Ascending aorta (tissue), 2 donors: ENCODE data around the gene PCDHA6. TPM values are rescaled to one million over a fixed set of nuclear protein-coding genes. Genes with fewer than 3 reads are reported as not detected.
"Not testable (repeated sequence)": the region's sequence is repeated elsewhere in the genome, so short reads cannot be mapped to it uniquely, and the experiment has no call there.

Experiments used
- DNase-seq, 2 donors: peaks; one replicate each; pipeline ENCODE4 v3.0.0-alpha.2; 2019; ENCODE audit warnings: low spot score in 2 of 2
- H3K27ac ChIP-seq, 2 donors: fragments of 200-600 bp; sonication (generic); one replicate each; pipeline ENCODE4 v1.5.1; 2016 to 2017; ENCODE audit warnings: mild to moderate bottlenecking in 1 of 2
- H3K27me3 ChIP-seq: fragments of 200-600 bp; sonication (generic); one replicate; pipeline ENCODE4 v1.5.1; 2017
- H3K36me3 ChIP-seq, 2 donors: fragments of 200-600 bp; sonication (generic); one replicate each; pipeline ENCODE4 v1.5.1; 2016
- H3K4me1 ChIP-seq, 2 donors: fragments of 200-600 bp; sonication (generic); one replicate each; pipeline ENCODE4 v1.5.1; 2016 to 2017; ENCODE audit warnings: mild to moderate bottlenecking in 1 of 2
- H3K4me3 ChIP-seq, 2 donors: fragments of 200-600 bp; sonication (generic); one replicate each; pipeline ENCODE4 v1.5.1; 2016 to 2017; ENCODE audit warnings: mild to moderate bottlenecking in 1 of 2
- H3K9me3 ChIP-seq, 2 donors: fragments of 200-600 bp; sonication (generic); one replicate each; pipeline ENCODE4 v1.5.1; 2016
- intact Hi-C: fragments of 100-400 bp; cut with DNase I; formaldehyde crosslinking; loops from one replicate; pipeline ENCODE4 v1.15.1; 2023
- total RNA-seq: library from RNA; depleted of rRNA; stranded (reverse); fragments of >200 nt; gene quantifications from one replicate; pipeline ENCODE4 v1.1.0, GENCODE V29; 2016
- TF ChIP-seq, protein P1 (sequence below), 3 experiments: fragments of 200-600 bp in 2 of 3; fragments of 450-650 bp in 1 of 3; sonication (generic) in 2 of 3; IDR thresholded peaks; one replicate each; pipeline ENCODE4 v1.5.1; 2016 to 2019; ENCODE audit warnings: antibody characterized with exemption in 3 of 3, mild to moderate bottlenecking in 1 of 3, moderate library complexity in 1 of 3

Gene PCDHA6
- total RNA-seq, 1 donor from 2014 or later = not detected

DNA sequence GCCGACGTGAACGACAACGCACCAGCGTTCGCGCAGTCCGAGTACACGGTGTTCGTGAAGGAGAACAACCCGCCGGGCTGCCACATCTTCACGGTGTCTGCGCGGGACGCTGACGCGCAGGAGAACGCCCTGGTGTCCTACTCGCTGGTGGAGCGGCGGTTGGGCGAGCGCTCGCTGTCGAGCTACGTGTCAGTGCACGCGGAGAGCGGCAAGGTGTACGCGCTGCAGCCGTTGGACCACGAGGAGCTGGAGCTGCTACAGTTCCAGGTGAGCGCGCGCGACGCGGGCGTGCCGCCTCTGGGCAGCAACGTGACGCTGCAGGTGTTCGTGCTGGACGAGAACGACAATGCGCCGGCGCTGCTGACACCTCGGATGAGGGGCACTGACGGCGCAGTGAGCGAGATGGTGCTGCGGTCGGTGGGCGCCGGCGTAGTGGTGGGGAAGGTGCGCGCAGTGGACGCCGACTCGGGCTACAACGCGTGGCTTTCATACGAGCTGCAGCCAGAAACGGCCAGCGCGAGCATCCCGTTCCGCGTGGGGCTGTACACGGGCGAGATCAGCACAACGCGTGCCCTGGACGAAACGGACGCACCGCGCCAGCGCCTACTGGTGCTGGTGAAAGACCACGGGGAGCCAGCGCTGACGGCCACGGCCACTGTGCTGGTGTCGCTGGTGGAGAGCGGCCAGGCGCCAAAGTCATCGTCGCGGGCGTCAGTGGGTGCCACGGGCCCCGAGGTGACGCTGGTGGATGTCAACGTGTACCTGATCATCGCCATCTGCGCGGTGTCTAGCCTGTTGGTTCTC, 22.3 kb downstream of the PCDHA6 start:
- DNase-seq = not testable (repeated sequence)

DNA sequence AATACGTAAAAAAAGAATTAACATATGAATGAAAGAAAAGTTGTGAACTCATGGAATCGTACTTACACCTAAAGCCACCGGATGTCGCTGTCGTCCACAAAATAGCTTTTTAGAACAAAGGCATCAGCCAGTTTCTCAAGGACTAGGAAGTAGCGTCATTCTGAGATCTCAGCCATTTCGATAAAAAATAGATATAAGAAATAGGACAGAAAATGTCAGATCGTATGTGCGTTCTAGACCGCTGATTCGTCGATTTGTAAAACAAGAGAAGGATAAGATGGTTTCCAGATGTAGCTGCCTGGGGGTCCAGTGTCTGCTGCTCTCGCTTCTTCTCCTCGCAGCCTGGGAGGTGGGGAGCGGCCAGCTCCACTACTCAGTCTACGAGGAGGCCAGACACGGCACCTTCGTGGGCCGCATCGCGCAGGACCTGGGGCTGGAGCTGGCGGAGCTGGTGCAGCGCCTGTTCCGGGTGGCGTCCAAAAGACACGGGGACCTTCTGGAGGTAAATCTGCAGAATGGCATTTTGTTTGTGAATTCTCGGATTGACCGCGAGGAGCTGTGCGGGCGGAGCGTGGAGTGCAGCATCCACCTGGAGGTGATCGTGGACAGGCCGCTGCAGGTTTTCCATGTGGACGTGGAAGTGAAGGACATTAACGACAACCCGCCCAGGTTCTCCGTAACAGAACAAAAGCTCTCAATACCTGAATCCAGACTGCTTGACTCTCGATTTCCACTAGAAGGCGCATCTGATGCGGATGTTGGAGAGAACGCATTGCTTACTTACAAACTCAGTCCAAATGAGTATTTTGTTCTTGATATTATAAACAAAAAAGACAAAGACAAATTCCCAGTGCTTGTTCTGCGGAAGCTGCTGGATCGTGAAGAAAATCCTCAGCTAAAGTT, 28.3 kb downstream of the PCDHA6 start, which contains the start of gene PCDHA10:
TSS of gene PCDHA10 (plus strand) at position 126 of the 903 bp plus-strand sequence. CDS start at position 278, 152 bp downstream.
- H3K9me3 ChIP-seq = peaks cover 24 to 48% of the 10 kb centered on the region in 2 donors
- TF ChIP-seq, protein P1, sequence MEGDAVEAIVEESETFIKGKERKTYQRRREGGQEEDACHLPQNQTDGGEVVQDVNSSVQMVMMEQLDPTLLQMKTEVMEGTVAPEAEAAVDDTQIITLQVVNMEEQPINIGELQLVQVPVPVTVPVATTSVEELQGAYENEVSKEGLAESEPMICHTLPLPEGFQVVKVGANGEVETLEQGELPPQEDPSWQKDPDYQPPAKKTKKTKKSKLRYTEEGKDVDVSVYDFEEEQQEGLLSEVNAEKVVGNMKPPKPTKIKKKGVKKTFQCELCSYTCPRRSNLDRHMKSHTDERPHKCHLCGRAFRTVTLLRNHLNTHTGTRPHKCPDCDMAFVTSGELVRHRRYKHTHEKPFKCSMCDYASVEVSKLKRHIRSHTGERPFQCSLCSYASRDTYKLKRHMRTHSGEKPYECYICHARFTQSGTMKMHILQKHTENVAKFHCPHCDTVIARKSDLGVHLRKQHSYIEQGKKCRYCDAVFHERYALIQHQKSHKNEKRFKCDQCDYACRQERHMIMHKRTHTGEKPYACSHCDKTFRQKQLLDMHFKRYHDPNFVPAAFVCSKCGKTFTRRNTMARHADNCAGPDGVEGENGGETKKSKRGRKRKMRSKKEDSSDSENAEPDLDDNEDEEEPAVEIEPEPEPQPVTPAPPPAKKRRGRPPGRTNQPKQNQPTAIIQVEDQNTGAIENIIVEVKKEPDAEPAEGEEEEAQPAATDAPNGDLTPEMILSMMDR (IDR thresholded peaks at IDR 0.05) = no peak
- H3K4me1 ChIP-seq = no peaks in the 10 kb centered on the region
- H3K27me3 ChIP-seq = no peaks in the 10 kb centered on the region
- H3K4me3 ChIP-seq = peak within 1 kb of the TSS; percentile 16 to 28
- DNase-seq = no peak
- intact Hi-C loops = no loop called here
- no peaks in the 10 kb centered on the region for H3K36me3 ChIP-seq
- no peak within 1 kb of the TSS for H3K27ac ChIP-seq

More for the DNA sequence above, 22.3 kb downstream of the PCDHA6 start:
- H3K27ac ChIP-seq, H3K27me3 ChIP-seq, H3K36me3 ChIP-seq, H3K4me3 ChIP-seq, H3K4me1 ChIP-seq, intact Hi-C loops: not testable (repeated sequence)
- H3K9me3 ChIP-seq = peaks cover 9 to 46% of the 10 kb centered on the region in 2 donors

DNA sequence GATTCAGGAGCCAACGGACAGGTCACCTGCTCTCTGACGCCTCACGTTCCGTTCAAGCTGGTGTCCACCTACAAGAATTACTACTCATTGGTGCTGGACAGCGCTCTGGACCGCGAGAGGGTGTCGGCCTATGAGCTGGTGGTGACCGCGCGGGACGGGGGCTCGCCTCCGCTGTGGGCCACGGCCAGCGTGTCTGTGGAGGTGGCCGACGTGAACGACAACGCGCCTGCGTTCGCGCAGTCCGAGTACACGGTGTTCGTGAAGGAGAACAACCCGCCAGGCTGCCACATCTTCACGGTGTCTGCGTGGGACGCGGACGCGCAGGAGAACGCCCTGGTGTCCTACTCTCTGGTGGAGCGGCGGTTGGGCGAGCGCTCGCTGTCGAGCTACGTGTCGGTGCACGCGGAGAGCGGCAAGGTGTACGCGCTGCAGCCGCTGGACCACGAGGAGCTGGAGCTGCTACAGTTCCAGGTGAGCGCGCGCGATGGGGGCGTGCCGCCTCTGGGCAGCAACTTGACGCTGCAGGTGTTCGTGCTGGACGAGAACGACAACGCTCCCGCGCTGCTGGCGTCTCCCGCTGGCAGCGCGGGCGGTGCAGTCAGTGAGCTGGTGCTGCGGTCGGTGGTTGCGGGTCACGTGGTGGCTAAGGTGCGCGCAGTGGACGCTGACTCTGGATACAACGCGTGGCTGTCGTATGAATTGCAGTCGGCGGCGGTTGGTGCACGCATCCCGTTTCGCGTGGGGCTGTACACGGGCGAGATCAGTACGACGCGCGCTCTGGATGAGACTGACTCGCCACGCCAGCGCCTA, 29.6 kb downstream of the PCDHA6 start:
- intact Hi-C loops = no loop called here
- no peaks in the 10 kb centered on the region for H3K4me1 ChIP-seq
- no peaks in the 10 kb centered on the region for H3K27me3 ChIP-seq
- H3K36me3 ChIP-seq = no peaks in the 10 kb centered on the region
- DNase-seq = no peak
- H3K9me3 ChIP-seq = peaks cover 33 to 52% of the 10 kb centered on the region in 2 donors
- no peak overlapping the region for H3K4me3 ChIP-seq
- TF ChIP-seq, protein P1 (IDR thresholded peaks at IDR 0.05) = no peak
- no peak overlapping the region for H3K27ac ChIP-seq

DNA sequence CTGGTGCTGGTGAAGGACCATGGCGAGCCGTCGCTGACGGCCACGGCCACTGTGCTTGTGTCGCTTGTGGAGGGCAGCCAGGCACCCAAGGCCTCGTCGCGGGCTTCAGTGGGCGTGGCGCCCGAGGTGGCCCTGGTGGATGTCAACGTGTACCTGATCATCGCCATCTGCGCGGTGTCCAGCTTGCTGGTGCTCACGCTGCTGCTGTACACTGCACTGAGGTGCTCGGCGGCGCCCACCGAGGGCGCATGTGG, 30.2 kb downstream of the PCDHA6 start:
- H3K9me3 ChIP-seq = peaks cover 38 to 58% of the 10 kb centered on the region in 2 donors
- no peak for DNase-seq
- no peaks in the 10 kb centered on the region for H3K4me1 ChIP-seq
- H3K4me3 ChIP-seq = no peak overlapping the region
- no peak overlapping the region for H3K27ac ChIP-seq
- no peaks in the 10 kb centered on the region for H3K36me3 ChIP-seq
- TF ChIP-seq, protein P1 (IDR thresholded peaks at IDR 0.05) = no peak
- intact Hi-C loops = no loop called here
- H3K27me3 ChIP-seq = no peaks in the 10 kb centered on the region

DNA sequence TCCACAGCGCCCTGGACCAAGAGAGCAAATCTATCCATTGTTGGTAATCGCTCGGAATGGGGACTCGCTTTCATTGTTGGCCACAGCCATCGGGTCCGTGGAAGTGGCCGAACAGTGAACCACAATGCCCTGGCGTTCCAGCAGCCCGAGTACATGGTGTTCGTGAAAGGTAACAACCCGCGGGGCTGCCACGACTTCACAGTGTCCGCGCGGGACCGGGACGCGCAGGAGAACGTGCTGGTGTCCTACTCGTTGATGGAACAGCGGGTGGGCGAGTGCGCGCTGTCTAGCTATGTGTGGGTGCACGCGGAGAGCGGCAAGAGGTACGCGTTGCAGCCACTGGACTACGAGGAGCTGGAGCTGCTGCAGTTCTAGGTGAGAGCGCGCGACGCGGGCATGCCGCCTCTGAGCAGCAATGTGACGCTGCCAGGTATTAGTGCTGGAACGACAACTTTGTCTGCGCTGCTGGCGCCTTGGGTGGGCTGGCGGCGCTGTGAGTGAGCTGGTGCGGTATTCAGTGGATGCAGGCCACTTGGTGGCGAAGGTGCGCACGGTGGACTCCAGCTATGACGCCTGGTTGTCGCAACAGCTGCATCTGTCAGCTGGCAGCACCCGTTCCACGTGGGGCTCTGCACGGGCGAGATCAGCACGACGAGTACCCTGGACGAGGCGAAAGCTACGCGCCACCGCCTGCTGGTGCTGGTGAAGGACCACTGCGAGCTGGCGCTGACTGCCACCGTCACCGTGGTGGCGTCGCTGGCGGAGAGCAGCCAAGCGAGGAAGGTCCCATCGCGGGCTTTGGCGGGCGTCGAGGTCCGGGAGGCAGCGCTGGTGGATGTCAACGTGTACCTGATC, 34.9 kb downstream of the PCDHA6 start:
- H3K36me3 ChIP-seq = no peaks in the 10 kb centered on the region
- TF ChIP-seq, protein P1 (IDR thresholded peaks at IDR 0.05) = no peak
- no peaks in the 10 kb centered on the region for H3K27me3 ChIP-seq
- H3K9me3 ChIP-seq = peaks cover 28 to 55% of the 10 kb centered on the region in 2 donors
- no peak overlapping the region for H3K4me3 ChIP-seq
- H3K4me1 ChIP-seq = no peaks in the 10 kb centered on the region
- no peak for DNase-seq
- intact Hi-C loops = no loop called here
- H3K27ac ChIP-seq = no peak overlapping the region
